ENCODE results near the gene ZNF646.

DNA sequence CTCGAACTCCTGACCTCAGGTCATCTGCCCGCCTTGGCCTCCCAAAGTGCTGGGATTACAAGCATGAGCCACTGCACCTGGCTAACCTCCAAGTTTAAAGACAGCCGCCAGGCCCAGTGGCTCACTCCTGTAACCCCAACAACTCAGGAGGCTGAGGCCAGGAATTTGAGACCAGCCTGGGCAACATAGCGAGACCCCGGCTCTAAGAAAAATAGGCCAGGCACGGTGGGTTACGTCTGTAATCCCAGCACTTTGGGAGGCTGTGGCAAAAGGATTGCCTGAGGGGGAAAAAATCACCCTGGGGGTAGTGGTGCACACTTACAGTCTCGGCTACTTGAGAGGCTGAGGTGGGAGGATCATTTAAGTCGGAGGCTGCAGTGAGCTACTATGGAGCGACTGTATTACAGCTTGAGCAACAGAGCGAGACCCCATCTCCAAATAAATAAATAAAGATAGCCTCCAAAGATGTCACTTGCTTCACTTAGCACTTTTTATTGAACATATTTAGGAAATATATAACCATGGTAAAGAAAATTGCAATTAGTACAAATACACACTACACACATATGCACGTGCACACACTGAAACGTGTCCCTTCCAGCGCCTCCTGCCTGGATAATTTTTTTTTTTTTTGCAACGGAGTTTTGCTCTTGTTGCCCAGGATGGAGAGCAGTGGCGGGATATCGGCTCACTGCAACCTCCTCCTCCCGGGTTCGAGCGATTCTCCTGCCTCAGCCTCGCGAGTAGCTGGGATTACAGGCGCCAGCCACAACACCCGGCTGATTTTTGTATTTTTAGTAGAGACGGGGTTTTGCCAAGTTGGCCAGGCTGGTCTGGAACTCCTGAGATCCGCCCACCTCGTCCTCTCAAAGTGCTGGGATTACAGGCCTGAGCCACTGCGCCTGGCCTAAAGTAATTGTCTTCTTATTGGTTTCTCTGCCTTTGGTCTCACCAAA lies 32.6 kb downstream of the ZNF646 start:
- TF ChIP-seq, protein P1, sequence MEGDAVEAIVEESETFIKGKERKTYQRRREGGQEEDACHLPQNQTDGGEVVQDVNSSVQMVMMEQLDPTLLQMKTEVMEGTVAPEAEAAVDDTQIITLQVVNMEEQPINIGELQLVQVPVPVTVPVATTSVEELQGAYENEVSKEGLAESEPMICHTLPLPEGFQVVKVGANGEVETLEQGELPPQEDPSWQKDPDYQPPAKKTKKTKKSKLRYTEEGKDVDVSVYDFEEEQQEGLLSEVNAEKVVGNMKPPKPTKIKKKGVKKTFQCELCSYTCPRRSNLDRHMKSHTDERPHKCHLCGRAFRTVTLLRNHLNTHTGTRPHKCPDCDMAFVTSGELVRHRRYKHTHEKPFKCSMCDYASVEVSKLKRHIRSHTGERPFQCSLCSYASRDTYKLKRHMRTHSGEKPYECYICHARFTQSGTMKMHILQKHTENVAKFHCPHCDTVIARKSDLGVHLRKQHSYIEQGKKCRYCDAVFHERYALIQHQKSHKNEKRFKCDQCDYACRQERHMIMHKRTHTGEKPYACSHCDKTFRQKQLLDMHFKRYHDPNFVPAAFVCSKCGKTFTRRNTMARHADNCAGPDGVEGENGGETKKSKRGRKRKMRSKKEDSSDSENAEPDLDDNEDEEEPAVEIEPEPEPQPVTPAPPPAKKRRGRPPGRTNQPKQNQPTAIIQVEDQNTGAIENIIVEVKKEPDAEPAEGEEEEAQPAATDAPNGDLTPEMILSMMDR (IDR thresholded peaks at IDR 0.05): no peak
- TF ChIP-seq POLR2A (IDR thresholded peaks at IDR 0.05): no peak
